WERI-Rb-1 (cell line): ENCODE data around the gene HGS.

ENCODE experiments used
- DNase-seq: peaks from one replicate; pipeline ENCODE4 v3.0.0-alpha.2; 2020
- H3K27ac ChIP-seq: fragments of 250-450 bp; sonication (Bioruptor Pico); 2 replicates; pipeline ENCODE4 v1.5.1; 2020; ENCODE audit warnings: mild to moderate bottlenecking, moderate library complexity
- H3K27me3 ChIP-seq: fragments of 250-450 bp; sonication (Bioruptor Pico); 2 replicates; pipeline ENCODE4 v1.5.1; 2021; ENCODE audit warnings: mild to moderate bottlenecking, low read depth, moderate library complexity; ENCODE audit not compliant: insufficient read depth, severe bottlenecking
- H3K36me3 ChIP-seq: fragments of 250-450 bp; sonication (Bioruptor Pico); 2 replicates; pipeline ENCODE4 v1.5.1; 2020; ENCODE audit warnings: mild to moderate bottlenecking, moderate library complexity
- H3K4me3 ChIP-seq: 2 replicates; pipeline ENCODE4 v1.5.1; 2011; ENCODE audit warnings: low read depth, mild to moderate bottlenecking, control low read depth, low read length
- H3K9me3 ChIP-seq: fragments of 250-450 bp; sonication (Bioruptor Pico); 2 replicates; pipeline ENCODE4 v1.5.1; 2021; ENCODE audit warnings: mild to moderate bottlenecking, moderate library complexity; ENCODE audit not compliant: severe bottlenecking
- CTCF ChIP-seq: IDR thresholded peaks from 2 replicates; pipeline ENCODE4 v1.5.1; 2011; ENCODE audit warnings: low read depth, mild to moderate bottlenecking, control low read depth, inconsistent platforms, low read length

The HGS gene

DNA sequence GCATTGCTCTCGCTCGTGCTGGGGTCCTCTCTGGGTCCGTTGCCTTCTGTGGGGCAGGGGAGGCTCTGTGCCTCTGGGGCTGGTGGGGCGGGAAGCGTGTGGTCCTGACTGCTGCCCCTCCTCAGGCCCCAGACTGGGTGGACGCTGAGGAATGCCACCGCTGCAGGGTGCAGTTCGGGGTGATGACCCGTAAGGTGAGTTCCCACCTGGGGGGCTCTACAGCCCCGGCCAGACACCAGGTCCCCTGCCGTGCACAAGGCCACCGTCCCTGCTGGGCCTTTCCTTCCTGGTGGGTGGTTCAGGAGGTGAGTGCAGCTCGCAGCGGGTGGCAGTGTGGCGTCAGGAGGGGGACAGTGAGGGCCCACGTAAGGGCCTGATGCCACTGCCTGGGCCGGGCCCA, 6.7 kb downstream of the HGS start:
- Histone ChIP-seq H3K4me3 (no peak overlapping the region), H3K36me3 (peaks cover 97% of the 10 kb centered on the region), H3K27ac (no peak overlapping the region), H3K27me3 (no peaks in the 10 kb centered on the region), H3K9me3 (no peaks in the 10 kb centered on the region)
- no peak for TF ChIP-seq CTCF
- DNase-seq = no peak

- Histone ChIP-seq H3K27ac (no peak overlapping the region), H3K9me3 (no peaks in the 10 kb centered on the region), H3K4me3 (no peak overlapping the region), H3K36me3 (peaks cover 97% of the 10 kb centered on the region), H3K27me3 (no peaks in the 10 kb centered on the region)
- TF ChIP-seq CTCF = no peak
- DNase-seq = no peak
Measured at GRCh38 chr17:81691196-81691595, 7.4 kb downstream of the HGS start.

GRCh38 chr17:81691608-81692007, 7.8 kb downstream of the HGS start:
- DNase-seq = no peak
- H3K27me3 ChIP-seq = no peaks in the 10 kb centered on the region
- H3K27ac ChIP-seq = no peak overlapping the region
- no peaks in the 10 kb centered on the region for H3K9me3 ChIP-seq
- no peak overlapping the region for H3K4me3 ChIP-seq
- no peak for TF ChIP-seq CTCF
- H3K36me3 ChIP-seq = peaks cover 98% of the 10 kb centered on the region

GRCh38 chr17:81693509-81694210, 9.8 kb downstream of the HGS start:
- no peak overlapping the region for H3K27ac ChIP-seq
- DNase-seq = no peak
- H3K36me3 ChIP-seq = peaks cover 99% of the 10 kb centered on the region
- no peak overlapping the region for H3K4me3 ChIP-seq
- no peaks in the 10 kb centered on the region for H3K27me3 ChIP-seq
- peak; percentile 50 for TF ChIP-seq CTCF
- H3K9me3 ChIP-seq = no peaks in the 10 kb centered on the region

DNA sequence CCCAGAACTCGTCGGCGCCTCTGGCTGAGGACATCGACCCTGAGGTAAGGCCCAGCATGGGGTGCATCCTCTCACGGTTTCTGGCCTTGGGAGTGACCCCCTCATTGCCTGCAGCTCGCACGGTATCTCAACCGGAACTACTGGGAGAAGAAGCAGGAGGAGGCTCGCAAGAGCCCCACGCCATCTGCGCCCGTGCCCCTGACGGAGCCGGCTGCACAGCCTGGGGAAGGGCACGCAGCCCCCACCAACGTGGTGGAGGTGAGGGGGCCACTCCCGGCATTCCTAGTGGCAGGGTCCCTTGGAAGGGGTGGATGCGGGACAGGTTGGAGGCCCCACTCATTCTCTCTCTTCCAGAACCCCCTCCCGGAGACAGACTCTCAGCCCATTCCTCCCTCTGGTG, 11.0 kb downstream of the HGS start:
- H3K36me3 ChIP-seq = peaks cover 99% of the 10 kb centered on the region
- H3K27ac ChIP-seq = no peak overlapping the region
- no peaks in the 10 kb centered on the region for H3K27me3 ChIP-seq
- no peak for DNase-seq
- no peak for TF ChIP-seq CTCF
- no peaks in the 10 kb centered on the region for H3K9me3 ChIP-seq
- H3K4me3 ChIP-seq = no peak overlapping the region

DNA sequence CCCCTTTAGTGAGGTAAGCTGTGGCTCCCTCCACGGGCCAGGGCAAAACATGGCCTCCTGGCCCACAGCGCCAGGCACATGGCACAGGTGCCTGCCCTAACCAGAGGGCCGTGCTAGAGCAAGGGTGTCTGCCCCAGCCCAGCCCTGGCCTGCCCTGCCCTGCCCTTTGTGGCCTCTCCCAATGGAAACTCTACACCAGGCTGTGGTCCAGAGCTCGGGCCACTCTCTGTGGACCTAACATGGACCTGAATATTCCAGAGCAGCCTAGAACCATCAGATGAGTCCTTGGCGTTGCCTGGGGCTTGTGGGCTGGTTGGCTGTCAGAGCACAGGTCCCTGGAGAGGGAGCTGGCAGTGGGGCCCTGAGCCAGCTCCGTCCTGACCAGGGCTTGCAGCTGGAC, 11.4 kb downstream of the HGS start:
- H3K27ac ChIP-seq = no peak overlapping the region
- no peak for DNase-seq
- no peak overlapping the region for H3K4me3 ChIP-seq
- H3K36me3 ChIP-seq = peaks cover 97% of the 10 kb centered on the region
- H3K9me3 ChIP-seq = no peaks in the 10 kb centered on the region
- TF ChIP-seq CTCF = no peak
- no peaks in the 10 kb centered on the region for H3K27me3 ChIP-seq
